Esophagus squamous epithelium (tissue), 4 donors: ENCODE data around the gene PEX26.

Source experiments
- CTCF ChIP-seq, 6 experiments: fragments of 450-650 bp in 4 of 6; fragments of 200-600 bp in 2 of 6; sonication (generic) in 2 of 6; IDR thresholded peaks; one replicate each; pipeline ENCODE4 v1.5.1; 2016 to 2019; ENCODE audit warnings: antibody characterized with exemption in 6 of 6, mild to moderate bottlenecking in 4 of 6, moderate library complexity in 4 of 6
- POLR2A ChIP-seq, 4 donors: fragments of 450-650 bp; IDR thresholded peaks; one replicate each; pipeline ENCODE4 v1.6.1; 2017; ENCODE audit warnings: antibody characterized with exemption in 4 of 4, mild to moderate bottlenecking in 4 of 4, moderate library complexity in 3 of 4

- TF ChIP-seq CTCF (IDR thresholded peaks at IDR 0.05) (no peak), POLR2A (IDR thresholded peaks at IDR 0.05) (no peak)
Measured at GRCh38 chr22:18093661-18094060, 15.9 kb downstream of the PEX26 start.
